GM19025 (cell line): ENCODE results near the gene PPP4C.
"Not testable (repeated sequence)": the region's sequence is repeated elsewhere in the genome, so short reads cannot be mapped to it uniquely, and the experiment has no call there.

Experiments used
- ATAC-seq: cut with Tn5 transposase; IDR thresholded peaks from one replicate; pipeline ENCODE4 v1.9.1; 2021; ENCODE audit warnings: mild to moderate bottlenecking, low read depth, moderate library complexity; ENCODE audit not compliant: unreplicated experiment

Gene PPP4C

DNA sequence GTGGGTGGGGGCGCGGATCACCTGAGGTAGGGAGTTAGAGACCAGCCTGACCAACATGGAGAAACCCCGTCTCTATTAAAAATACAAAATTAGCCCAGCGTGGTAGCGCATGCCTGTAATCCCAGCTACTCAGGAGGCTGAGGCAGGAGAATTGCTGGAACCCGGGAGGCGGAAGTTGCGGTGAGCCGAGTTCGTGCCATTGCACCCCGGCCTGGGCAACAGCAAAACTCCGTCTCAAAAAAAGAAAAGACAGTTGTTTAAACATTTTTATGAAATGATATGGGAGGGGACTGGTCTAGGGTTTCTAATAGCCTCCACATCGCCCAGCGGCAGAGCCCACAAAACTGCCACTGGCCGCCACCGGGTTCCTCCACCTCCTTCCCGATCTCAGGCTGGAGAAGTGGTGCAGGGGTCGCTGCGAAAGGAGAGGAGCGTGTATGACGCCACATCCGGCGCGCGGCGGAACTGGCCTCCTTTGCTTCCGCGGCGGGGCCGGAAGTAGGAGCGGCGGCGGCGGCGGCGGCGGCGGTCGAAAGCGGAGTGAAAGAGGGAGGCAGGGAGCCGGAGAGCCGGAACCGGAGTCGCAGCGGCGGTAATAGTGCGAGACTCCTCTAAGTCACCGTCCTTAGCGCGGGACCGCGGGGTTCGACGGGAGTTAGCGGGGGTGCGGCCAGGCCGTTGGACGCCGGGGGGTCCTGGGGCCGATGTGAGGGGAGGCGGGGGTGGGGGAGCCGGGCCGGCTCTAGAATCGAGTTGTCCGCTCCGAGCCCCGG is at the start of gene PPP4C:
PPP4C (plus strand) TSS at position 492 of the 773 bp plus-strand sequence. CDS start 384 bp downstream, outside the sequence.
- ATAC-seq: peak; percentile 78

DNA sequence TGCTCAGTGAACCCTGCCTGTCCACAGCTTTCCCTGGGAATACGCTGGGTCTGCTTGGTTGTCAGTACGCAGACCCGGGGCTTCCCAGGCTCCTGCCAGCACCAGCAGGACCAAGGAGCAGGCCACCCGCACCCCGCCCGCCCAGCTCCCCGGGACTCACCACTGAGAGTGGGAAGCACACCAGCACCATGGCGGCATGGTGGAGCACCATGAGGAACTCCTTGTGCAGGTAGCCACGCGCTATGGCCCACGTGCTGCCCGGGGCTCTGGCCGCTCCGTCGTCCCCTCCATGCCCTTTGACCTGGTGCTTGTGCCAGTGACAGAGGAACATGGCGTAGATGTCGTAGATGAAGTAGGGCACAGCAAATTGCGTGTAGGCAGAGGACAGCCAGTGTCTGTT is 49.3 kb upstream of the PPP4C start:
- ATAC-seq: no peak

DNA sequence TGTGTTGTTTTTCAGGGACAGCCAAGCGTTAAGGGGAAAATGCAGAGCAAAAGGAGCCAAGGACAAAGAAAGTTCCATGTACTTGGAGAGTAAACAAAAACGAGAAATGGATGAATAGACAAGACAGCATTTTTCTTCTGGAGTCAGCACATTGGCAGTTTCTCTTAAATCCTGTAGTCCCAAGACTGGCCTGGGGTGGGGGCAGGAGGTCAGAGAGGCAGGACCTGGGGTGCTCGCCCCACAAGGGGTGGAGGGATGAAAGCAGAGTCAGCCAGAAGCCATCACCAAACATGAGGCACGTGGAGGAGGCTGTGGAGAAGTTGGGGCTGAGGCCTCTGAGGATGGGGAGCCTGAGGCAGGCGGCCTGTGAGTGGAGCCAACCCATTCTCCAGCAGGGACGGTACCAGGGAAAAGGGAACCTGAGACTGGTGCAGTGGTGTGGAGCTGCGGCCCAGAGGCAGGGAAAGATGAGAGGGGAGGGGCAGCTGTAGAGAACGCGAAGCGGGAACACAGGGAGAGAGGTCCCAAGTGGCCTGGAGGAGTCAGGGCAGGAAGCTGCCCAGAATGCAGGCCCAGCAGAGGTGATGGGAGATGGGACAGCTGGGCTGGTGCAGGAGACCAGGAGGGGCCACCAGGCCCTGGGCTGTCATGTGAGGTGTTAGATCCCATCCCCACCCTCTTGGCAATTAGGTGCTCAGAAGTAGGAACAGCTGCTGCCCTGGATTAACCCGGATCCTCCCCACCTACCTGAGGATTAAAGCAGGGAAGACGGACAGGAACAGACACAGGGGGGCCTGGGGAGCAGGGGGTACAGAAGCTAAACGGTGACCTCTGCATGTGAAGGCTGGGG is 48.0 kb upstream of the PPP4C start:
- ATAC-seq: no peak

DNA sequence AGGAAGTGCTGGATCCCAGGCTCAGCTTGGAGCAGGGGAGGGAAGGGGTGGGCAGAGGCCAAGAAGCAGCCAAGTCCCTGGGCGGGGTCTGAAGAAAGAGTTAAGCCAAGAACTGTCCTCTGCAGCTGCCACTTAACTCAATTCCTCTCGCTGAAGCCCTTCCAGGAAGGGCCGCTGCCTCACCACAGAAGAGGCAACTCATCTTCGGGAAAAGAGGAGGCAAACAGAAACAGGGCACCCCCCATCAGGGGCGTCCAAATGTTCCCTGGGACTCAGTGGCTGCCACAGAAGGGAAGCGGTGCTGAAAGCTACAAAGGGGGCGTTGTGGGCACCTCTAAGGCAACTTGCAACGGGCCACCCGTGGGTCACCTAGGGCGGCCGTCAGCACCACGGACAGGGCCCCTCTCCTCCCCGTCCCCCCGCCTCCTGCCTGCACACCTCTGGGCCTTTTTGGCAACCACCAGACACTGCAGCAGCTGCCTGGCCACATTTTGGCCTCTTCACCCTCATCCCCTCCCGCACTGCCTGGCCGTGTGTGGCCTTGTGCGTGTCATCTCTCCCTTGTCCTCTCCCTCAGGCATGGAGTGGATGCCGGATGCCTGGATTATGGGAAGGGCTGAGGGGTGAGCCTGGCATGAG is 47.2 kb upstream of the PPP4C start:
- ATAC-seq: no peak

DNA sequence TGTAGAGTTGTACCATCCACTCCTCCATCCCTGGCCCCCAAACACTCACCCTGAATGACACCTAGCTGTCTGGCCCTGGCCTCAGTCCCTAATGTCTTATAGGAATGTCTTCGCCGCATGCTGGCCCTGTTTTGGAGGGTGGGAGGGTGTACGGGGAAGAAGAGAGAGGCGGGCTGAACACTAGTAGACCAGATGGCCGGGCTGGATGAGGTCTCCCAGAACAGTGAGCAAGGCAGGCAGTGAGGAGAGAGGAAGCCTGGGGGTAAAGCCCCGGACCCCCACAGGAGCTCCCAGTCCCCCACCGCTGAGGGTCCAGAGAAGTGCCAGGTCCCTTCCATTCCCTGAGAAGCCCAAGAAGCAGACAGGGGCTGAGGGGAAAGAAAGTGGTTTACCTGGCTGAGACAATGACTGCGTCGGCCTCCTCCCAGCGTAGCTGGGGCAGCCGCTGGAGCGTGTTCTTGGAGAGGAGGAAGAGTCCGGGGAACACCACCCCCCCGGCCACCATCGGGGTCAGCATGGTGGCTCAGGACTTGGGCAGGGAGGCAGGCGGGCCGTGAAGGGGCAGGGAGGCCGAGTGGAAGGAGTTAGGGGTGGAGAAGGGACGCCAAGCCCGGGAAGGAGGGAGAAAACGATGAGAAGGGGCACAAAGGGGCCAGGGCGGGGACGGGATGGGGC is 45.6 kb upstream of the PPP4C start:
- no peak for ATAC-seq

DNA sequence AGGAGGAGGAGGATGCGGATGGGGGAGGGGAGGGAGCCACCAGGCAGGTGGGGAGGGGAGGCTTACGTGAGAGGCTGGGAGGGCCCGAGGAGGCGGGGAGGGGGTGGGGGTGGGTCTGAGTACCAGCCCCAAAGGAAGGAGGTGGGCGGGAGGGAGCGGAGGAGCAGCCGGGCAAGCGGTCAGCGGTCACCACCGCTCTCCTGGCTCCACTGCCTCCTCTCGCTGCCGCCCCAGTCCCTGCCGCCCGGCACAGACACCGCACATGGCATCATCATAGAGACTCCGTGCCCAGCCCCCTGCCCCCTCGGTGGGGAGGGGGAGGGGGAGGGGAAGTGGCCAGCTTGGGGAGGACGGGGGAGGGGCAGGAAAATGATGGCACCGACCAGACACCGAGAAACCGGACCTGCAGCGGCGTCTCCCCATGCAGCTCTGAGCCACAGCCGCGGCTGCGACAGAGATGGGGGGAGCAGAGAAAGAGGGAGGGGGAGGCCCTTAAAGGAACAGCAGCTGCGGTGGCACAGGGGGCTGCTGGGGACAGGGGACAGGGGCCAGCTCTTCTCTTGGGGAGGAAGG is 44.9 kb upstream of the PPP4C start, which contains the start of gene TLCD3B:
TLCD3B (minus strand) TSS at position 431 of the 573 bp plus-strand sequence. CDS start 744 bp downstream, outside the sequence.
- no peak for ATAC-seq

DNA sequence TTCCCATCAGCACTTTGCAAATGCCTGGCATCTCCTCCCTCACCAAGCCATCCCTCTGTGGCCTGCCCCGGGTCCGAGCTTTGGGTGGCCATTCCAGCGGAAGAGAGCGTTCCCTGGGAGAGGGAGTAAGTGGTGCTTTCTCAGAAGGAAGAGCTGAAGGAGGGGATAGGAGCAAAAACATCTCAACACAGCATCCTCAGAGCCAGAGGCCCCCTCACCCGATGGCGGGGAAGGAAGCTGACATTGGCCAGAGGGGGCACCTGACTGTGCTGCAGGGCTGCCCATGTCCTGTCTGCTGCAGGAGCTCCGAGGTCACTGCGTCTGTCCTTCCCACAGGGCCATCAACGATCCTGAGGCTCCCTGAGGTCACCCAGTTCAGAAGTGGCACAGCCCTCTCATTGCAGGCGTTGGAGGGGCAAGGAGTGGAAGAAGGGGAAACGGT is 44.3 kb upstream of the PPP4C start:
- ATAC-seq: no peak

DNA sequence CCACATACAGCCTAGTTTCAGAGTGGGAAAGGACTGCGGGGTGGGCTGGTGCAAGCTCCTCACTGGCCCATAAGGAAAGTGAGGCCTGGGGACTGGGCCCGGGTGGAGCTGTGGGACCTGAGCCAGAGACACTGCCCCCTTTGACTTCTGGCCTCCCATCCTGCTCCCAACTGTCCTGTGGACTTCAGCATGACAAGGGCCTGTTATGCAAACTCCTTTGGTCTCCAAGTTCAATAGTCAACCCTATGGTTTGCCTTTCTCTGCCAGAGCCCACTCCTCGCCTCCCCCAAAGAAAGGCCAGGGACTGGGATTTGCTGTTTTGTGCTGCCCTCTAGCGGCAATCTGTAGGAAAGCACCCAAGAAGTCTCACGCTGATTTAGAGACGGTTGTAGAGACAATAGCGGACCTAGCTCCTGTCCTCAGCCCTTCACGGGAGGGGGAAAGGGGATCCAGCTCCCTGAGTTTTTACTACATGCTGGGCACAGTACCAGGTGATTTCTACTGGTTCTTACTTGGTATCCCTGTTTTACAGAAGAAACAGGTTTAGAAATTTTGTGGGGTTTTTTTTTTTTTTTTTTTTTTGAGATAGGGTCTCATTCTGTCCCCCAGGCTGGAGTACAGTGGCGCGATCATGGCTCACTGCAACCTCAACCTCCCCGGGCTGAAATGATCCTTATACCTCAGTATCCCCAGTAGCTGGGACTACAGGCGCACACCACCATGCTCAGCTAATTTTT is 43.5 kb upstream of the PPP4C start:
- ATAC-seq: no peak

DNA sequence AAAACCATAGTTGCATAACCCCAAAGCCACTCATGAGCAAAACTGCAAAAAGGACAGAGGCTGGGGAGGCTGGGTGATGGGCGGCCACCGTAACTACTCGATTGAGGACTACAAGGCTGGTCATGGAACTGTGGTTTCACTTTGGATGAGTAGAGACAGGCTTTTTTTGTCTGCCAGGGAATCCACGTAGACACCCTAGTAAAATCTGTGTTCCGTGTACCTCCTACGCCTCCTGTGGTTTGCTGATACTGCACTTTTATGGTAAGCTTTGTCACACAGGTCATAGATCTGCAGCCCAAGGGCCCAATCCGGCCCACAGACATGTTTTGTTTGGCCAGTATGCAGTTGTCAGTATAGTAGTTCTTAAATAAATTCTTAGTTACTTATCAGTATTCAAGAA is 42.5 kb upstream of the PPP4C start:
- no peak for ATAC-seq

DNA sequence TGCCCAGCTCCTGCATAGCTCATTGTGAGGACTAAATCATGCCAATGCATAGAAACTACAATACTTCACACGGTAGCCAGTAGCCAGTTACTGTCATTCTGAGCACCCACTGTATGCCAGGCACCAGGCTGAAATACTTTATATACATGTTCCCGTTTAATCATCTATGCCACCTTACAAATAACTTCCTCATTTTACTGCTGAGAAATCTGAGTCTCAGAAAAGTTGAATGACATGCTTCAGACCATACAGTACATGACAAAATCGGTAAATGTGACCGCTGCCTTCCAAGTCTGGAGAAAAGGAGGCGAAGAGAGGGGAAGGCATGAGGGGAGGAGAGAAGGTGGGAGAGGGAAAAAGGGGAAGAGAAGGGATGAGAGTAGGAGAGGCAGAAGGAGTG is 35.6 kb upstream of the PPP4C start:
- no peak for ATAC-seq

DNA sequence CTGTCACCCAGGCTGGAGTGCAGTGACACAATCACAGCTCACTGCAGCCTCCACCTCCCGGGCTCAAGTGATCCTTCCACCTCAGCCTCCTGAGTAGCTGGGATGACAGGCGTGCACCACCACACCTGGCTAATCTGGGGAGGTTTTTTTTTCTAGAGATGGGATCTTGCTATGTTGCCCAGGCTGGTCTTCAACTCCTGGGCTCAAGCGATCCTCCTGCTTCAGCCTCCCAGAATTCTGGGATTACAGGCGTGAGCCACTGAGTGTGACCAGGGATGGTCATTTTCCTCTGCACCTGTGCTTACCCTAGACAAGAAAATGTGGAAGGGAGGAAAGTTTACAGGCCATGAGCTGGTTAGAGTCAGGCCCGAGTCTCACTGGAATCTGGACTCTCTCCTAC is 35.1 kb upstream of the PPP4C start:
- not testable (repeated sequence) for ATAC-seq

DNA sequence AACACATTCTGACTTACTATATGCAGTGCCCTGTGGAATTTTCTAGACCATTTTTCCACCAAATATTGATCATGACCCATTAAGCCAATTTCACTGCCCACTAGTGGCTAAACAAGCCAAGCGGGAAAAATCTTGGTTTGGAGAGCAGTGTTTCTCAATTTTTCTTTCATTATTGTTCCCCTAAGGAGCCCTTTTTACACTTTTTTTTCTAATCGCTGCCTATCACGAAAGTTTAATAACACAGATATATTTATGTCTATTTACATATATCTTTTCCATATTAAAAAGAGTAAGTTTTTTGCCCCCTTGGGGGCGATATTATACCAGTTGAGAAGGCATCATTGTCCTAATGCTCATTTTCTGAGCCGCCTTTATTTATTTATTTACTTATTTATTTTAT is 34.0 kb upstream of the PPP4C start:
- no peak for ATAC-seq

DNA sequence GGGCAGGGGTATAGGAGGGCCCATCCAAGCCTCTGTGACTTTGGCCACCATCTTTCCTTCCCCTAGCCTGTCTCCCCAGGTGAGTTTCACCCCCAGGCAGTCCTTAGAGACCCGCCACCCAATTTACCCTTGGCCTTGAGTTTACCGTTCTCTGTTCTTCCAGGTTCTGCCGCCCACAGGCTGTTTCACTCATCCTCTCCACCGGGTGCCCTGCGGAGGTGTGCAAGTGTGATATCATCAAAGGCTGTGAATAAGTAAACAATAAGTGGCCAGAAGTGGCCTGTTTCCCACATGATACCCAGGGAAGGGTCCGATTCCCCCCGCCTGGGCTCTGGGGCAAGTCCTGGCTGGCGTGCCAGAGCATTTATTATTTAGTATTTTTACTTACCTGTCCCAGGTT is 29.6 kb upstream of the PPP4C start:
- no peak for ATAC-seq

DNA sequence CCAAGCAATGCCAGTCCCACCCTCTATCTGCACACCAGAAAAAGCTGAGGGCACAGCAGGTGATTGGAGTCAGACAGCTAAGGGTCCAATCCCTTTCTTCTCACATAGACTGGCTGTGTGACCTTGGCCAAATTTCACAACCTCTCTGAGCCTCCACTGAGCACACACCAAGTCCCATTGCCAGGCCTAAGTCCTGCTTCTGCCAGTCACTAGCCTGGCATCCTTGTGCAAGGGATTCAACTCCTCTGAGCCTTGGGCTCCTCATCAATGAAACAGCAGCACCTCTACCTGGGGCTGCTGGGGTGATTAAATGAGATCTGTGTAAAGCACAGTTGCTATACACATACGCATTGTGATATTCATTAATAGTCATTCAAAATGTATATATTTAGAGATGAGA is 29.2 kb upstream of the PPP4C start:
- ATAC-seq: no peak

DNA sequence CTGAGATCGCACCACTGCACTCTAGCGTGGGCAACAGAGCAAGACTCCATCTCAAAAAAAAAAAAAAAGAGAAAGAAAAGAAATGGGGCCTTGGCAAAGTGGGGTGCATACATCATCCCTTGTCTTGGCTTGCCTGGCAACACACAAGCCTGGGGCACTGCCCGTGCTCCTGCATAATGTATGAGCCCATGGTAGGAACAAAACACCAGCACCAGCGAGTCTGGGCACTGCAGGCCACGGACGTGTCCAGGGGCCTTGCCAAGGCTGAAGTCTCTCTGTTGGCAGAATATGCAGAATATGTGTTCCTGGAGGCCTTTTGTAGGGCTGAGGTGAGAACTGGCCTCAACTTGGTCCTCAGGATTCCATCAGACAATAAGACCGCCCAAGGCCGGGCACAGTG is 25.9 kb upstream of the PPP4C start:
- ATAC-seq: no peak

DNA sequence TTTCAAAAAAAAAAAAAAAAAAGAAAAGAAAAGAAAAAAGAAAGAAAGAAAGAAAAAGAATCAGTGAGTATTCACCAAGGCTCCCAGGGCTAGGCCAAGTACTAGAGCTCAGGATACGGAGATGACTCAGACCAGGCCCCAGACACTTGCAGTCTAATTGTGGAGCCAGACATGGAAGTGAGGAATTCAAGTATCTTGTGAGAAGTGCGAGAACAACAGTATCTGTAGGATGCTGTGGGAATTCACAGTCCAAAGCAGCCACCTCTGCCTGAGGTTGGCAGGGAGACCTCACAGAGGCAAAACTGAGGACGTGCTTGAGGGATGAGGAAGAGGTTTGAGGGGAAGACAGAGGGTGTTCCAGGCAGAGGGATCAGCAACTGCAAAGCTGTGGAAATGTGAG is 24.3 kb upstream of the PPP4C start:
- ATAC-seq: no peak

DNA sequence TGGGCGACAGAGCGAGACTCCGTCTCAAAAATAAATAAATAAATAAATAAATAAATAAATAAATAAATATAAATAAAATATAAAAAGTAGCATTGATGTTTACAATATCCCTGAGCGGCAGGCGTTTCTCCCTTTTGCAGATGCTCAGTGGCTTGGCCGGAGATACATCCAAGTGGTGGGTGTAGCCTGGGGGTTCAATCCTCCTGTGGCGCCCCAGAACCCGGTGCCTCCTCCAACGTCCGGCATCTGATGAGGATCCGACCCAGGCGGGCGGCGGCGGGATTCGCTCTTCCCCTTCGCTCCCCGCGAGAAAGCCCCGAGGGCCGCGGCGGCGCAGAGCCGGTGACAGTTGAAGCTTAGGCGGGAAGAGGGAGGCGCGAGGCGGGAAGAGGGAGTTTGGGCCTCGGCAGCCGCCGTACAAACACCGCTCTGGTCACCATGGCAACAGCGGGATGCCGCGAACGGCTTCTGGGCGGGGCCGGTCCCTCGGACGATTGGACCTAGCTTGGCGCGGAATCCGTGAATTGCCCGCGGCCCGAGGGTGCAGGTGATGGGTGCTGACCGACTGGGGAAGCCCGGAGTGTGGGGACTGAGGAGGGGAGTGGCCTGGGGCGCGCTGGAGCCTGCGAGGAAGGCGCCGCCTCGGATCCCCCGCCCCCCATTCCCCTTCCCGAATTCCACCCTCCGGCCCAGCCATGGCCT is 23.0 kb upstream of the PPP4C start:
- peak; percentile 76 for ATAC-seq

DNA sequence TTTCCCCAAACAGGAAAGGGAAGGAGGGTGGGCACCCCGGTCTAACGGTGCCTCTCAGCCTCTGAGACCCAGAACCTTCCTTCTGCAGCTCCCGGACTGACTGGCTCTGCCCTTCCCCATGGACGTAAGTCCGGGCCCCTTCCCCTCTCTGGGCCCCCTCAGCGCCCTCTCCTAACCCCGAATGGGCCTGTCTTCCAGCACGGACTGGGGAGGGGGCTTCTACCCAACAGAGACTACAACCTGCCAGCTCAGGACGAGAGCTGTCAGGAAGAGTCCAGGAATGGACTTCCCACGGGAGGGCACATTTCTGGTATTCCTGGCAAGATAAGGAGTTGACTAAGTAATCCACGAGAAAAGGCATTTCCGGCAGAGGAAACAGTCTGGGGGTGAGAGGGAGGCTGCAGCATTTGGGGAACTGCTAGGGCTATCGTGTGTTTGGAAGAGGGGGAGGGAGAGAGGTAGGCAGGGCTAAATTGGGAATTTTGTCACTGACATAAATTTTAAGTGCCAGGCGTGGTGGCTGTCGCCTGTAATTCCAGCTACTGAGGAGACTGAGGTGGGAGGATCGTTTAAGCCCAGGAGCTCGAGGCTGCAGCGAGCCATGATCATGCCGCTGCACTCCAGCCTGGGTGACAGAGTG is 22.3 kb upstream of the PPP4C start:
- ATAC-seq: no peak
